Measurements from ENCODE around the gene CDH5.
"Not testable (repeated sequence)": the region's sequence is repeated elsewhere in the genome, so short reads cannot be mapped to it uniquely, and the experiment has no call there.

CDH5 gene

DNA sequence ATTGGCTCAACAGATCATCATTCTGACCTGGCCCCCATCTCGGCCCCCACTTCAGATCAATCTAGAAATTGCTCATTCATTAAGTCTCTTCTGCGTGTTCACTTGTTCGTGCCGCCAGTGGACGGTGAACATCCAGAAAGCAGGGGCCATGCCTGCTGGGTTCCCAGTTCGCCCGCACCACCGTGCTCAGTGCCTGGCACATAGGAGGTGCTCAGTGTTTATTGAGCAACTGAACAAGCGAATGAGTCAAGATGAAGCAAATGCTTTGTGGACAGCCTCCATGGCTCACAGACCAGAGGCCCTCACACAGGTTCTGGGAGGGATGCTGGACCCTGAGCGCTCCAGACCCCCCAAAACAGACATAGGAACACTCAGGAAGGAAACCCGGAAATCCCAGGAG, 74.5 kb downstream of the CDH5 start:
- DNase-seq = no peak

DNA sequence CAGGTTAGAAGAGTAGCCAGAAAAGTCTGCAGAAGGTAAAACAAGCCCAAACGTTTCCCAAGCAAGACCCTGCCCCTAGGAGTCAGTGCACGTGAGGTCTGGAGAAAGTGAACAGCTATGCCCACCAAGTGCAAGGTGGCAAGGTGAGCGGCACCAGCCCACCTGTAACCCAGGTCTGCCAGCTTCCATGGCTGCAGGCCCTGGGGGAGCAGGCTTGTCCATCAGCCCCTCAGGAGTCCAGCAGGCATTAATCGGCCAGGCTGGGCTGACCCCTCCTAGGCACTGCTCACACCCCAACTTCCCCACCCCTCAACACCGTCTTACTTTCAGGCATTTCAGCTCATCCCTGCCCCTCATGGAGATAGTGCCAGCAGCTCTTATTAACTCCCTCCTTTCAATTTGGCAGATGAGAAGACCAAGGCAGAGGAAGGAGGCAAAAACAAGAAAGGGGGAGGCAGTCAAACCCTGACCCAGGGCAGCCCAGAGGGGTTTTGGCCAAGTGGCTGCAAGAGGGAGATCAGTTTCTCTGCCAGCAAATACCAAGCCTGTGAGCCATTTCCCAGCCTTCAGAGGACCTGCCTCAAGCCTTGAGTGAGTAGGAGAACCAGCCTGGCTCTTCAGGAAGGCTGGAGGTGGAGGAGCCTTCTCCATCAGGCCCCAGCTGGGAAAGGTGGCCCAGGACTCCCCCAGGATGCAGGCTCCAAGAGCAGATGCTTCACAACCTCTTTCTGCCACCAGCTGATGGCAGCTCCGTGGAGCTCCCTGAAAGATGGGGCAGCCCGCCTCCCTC, 75.3 kb downstream of the CDH5 start:
- no peak for DNase-seq

DNA sequence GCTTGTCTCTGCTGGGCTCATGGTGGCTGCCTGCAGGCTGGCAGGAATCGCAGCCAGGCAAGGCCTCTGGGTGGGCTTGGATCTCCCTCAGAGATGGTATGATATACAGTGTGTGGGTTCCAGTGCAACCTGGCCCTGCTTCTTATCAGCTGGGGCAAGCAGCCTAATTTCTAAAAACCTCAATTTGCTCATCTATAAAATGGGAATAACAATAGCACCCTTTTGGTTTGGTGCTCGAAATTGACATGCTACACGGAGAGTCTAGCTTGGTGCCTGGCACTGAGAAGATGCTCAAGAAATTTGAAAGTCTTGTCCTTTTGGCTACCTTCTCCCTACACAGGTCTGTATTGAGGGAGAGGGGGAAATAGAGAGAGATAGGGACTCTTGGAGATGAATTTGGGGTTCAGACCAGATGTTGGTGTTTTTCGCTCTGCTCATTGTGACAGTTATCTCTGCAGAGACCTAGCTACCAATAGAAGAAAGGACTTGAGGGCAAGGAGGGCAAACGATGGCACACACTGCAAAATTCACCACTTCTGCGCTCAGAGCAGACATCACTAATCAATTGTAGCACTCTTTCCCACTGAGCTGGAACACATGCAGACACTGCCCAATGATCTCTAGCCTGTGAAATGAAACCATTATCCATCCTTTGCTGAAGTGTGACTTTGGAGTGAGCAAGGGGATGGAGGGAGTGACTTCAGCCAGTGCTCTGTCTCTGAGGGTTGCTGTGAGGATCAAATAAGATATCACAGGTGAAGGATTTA, 76.2 kb downstream of the CDH5 start:
- DNase-seq = no peak

- no peak for DNase-seq
Measured at GRCh38 chr16:66443269-66443652, 76.8 kb downstream of the CDH5 start.

- no peak for DNase-seq
Measured at GRCh38 chr16:66444049-66444481, 77.6 kb downstream of the CDH5 start.

- DNase-seq = no peak
Measured at GRCh38 chr16:66446737-66447136, 80.2 kb downstream of the CDH5 start.

- no peak for DNase-seq
Measured at GRCh38 chr16:66447491-66447890, 81.0 kb downstream of the CDH5 start.

DNA sequence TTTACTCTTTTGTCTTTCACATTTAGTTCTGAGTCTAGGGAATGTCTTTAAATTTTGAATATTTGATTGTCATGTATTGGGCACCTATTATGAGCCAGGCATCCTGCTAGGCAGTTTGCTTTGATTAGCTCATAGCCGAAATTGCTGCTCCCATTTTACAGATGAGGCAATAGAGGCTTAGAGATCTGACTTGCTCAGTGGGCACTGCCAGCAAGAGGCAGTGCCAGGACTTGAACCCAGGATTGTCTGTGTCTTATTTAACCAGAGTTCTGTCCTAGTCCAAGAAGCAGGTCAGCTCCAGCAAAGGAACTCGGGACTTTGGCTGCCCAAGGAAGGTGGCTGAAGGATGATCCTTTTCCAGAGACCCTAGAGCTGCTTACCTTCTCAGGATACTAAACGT, 85.1 kb downstream of the CDH5 start:
- DNase-seq = no peak

GRCh38 chr16:66453230-66453629, 86.7 kb downstream of the CDH5 start:
- not testable (repeated sequence) for DNase-seq

All from SHP77 (cell line).